GM18520 (cell line): ENCODE measurements around the gene ACR.
A peak's percentile ranks its signal among the peaks of the same experiment; 100 is the strongest.
"Not testable (repeated sequence)": the region's sequence is repeated elsewhere in the genome, so short reads cannot be mapped to it uniquely, and the experiment has no call there.

ENCODE experiments used
- ATAC-seq: cut with Tn5 transposase; IDR thresholded peaks from one replicate; pipeline ENCODE4 v1.9.1; 2021; ENCODE audit not compliant: unreplicated experiment

The ACR gene

GRCh38 chr22:50761829-50762228 is 23.8 kb downstream of the ACR start:
- ATAC-seq: not testable (repeated sequence)

GRCh38 chr22:50764288-50764687 is 26.3 kb downstream of the ACR start:
- ATAC-seq: not testable (repeated sequence)

- not testable (repeated sequence) for ATAC-seq
Observed at GRCh38 chr22:50775132-50775531, 37.1 kb downstream of the ACR start.

- ATAC-seq: not testable (repeated sequence)
Observed at GRCh38 chr22:50777631-50778030, 39.6 kb downstream of the ACR start.

- ATAC-seq: not testable (repeated sequence)
Observed at GRCh38 chr22:50780244-50780643, 42.2 kb downstream of the ACR start.

GRCh38 chr22:50782253-50782652 is 44.2 kb downstream of the ACR start:
- not testable (repeated sequence) for ATAC-seq

- ATAC-seq: peak; percentile 94
Observed at GRCh38 chr22:50783033-50783879, 45.3 kb downstream of the ACR start, which contains the start of gene RABL2B. Gene RABL2B (minus strand): TSS chr22:50783636. CDS start chr22:50782294, 1,342 bp downstream.

GRCh38 chr22:50783880-50784276 is 45.9 kb downstream of the ACR start:
- ATAC-seq: peak; percentile 2

GRCh38 chr22:50785289-50785688 is 47.3 kb downstream of the ACR start:
- not testable (repeated sequence) for ATAC-seq

GRCh38 chr22:50786936-50787335 is 48.9 kb downstream of the ACR start:
- not testable (repeated sequence) for ATAC-seq
